Measurements from ENCODE around the gene RHPN2. TPM values are rescaled to one million over a fixed set of nuclear protein-coding genes. Genes with fewer than 3 reads are reported as not detected.
"Not testable (repeated sequence)": the region's sequence is repeated elsewhere in the genome, so short reads cannot be mapped to it uniquely, and the experiment has no call there.

The RHPN2 gene
- total and polyA plus RNA-seq, 2 of the 13 experiments (the other 11 are each of a cell fraction or from before 2014, with no cell fraction given) = 20.3 to 48.0 TPM

DNA sequence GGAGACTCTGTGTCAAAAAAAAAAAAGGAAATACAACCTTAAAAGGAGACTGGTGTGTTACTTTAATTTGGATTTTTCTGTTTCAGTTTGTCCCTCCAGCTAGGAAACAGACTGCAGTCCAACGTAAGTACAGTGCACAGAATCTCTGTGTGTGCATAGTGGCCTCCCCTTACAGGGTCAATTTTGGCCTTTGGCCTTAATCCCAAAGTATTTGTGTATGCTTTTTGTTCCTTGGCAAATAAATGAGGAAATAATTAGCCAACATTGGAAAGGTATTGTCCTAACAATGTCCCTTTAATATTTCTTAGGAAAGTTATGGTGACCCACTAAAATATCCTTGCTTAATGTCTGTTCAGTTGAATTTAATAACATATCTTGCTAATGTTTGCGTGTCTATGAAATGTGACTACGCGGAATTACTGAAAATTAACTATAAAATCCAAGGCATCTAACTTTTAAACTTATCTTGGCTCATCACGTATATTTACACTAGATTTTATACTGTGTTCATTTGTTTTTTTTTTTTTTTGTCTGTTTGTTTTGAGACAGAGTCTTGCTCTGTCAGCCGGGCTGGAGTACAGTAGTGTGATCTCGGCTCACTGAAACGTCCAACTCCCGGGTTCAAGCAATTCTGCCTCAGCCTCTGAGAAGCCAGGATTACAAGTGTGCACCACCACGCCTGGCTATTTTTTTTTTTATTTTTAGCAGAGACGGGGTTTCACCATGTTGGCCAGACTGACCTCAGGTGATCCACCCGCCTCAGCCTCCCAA is 39.0 kb downstream of the RHPN2 start (continued):
- peak; percentile 25 for TF ChIP-seq SKI (IDR thresholded peaks at IDR 0.05; ENCODE audit: partially characterized antibody)
- peak; percentile 28; the same call in 1 of the 2 replicates for TF ChIP-seq CEBPB (IDR thresholded peaks at IDR 0.05; ENCODE audit: borderline replicate concordance, low read depth, low read length)
- TF ChIP-seq, protein P1, sequence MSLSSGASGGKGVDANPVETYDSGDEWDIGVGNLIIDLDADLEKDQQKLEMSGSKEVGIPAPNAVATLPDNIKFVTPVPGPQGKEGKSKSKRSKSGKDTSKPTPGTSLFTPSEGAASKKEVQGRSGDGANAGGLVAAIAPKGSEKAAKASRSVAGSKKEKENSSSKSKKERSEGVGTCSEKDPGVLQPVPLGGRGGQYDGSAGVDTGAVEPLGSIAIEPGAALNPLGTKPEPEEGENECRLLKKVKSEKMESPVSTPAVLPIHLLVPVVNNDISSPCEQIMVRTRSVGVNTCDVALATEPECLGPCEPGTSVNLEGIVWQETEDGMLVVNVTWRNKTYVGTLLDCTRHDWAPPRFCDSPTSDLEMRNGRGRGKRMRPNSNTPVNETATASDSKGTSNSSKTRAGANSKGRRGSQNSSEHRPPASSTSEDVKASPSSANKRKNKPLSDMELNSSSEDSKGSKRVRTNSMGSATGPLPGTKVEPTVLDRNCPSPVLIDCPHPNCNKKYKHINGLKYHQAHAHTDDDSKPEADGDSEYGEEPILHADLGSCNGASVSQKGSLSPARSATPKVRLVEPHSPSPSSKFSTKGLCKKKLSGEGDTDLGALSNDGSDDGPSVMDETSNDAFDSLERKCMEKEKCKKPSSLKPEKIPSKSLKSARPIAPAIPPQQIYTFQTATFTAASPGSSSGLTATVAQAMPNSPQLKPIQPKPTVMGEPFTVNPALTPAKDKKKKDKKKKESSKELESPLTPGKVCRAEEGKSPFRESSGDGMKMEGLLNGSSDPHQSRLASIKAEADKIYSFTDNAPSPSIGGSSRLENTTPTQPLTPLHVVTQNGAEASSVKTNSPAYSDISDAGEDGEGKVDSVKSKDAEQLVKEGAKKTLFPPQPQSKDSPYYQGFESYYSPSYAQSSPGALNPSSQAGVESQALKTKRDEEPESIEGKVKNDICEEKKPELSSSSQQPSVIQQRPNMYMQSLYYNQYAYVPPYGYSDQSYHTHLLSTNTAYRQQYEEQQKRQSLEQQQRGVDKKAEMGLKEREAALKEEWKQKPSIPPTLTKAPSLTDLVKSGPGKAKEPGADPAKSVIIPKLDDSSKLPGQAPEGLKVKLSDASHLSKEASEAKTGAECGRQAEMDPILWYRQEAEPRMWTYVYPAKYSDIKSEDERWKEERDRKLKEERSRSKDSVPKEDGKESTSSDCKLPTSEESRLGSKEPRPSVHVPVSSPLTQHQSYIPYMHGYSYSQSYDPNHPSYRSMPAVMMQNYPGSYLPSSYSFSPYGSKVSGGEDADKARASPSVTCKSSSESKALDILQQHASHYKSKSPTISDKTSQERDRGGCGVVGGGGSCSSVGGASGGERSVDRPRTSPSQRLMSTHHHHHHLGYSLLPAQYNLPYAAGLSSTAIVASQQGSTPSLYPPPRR (CRISPR knock-in tag; IDR thresholded peaks at IDR 0.05; ENCODE audit: borderline replicate concordance) = peak; percentile 87
- TF ChIP-seq, protein P2, sequence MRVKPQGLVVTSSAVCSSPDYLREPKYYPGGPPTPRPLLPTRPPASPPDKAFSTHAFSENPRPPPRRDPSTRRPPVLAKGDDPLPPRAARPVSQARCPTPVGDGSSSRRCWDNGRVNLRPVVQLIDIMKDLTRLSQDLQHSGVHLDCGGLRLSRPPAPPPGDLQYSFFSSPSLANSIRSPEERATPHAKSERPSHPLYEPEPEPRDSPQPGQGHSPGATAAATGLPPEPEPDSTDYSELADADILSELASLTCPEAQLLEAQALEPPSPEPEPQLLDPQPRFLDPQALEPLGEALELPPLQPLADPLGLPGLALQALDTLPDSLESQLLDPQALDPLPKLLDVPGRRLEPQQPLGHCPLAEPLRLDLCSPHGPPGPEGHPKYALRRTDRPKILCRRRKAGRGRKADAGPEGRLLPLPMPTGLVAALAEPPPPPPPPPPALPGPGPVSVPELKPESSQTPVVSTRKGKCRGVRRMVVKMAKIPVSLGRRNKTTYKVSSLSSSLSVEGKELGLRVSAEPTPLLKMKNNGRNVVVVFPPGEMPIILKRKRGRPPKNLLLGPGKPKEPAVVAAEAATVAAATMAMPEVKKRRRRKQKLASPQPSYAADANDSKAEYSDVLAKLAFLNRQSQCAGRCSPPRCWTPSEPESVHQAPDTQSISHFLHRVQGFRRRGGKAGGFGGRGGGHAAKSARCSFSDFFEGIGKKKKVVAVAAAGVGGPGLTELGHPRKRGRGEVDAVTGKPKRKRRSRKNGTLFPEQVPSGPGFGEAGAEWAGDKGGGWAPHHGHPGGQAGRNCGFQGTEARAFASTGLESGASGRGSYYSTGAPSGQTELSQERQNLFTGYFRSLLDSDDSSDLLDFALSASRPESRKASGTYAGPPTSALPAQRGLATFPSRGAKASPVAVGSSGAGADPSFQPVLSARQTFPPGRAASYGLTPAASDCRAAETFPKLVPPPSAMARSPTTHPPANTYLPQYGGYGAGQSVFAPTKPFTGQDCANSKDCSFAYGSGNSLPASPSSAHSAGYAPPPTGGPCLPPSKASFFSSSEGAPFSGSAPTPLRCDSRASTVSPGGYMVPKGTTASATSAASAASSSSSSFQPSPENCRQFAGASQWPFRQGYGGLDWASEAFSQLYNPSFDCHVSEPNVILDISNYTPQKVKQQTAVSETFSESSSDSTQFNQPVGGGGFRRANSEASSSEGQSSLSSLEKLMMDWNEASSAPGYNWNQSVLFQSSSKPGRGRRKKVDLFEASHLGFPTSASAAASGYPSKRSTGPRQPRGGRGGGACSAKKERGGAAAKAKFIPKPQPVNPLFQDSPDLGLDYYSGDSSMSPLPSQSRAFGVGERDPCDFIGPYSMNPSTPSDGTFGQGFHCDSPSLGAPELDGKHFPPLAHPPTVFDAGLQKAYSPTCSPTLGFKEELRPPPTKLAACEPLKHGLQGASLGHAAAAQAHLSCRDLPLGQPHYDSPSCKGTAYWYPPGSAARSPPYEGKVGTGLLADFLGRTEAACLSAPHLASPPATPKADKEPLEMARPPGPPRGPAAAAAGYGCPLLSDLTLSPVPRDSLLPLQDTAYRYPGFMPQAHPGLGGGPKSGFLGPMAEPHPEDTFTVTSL (CRISPR knock-in tag; IDR thresholded peaks at IDR 0.05; ENCODE audit: borderline replicate concordance) = peak; percentile 61; the same call in 1 of the 2 replicates
- not testable (repeated sequence) for TF ChIP-seq CREB1 (IDR thresholded peaks at IDR 0.05); ATF7 (CRISPR knock-in tag; IDR thresholded peaks at IDR 0.05); CREM (CRISPR knock-in tag; IDR thresholded peaks at IDR 0.05)
- TF ChIP-seq CREB1 (CRISPR knock-in tag; IDR thresholded peaks at IDR 0.05) = peak; percentile 46; the same call in 1 of the 2 replicates
- 0 out of 2 replicates have a peak, but pooled peaks have one; percentile 3 for TF ChIP-seq ATF7 (IDR thresholded peaks at IDR 0.05)
- TF ChIP-seq TBX3 (IDR thresholded peaks at IDR 0.05; ENCODE audit: borderline replicate concordance) = peak; percentile 53; the same call in 1 of the 2 replicates
- TF ChIP-seq, protein P3, sequence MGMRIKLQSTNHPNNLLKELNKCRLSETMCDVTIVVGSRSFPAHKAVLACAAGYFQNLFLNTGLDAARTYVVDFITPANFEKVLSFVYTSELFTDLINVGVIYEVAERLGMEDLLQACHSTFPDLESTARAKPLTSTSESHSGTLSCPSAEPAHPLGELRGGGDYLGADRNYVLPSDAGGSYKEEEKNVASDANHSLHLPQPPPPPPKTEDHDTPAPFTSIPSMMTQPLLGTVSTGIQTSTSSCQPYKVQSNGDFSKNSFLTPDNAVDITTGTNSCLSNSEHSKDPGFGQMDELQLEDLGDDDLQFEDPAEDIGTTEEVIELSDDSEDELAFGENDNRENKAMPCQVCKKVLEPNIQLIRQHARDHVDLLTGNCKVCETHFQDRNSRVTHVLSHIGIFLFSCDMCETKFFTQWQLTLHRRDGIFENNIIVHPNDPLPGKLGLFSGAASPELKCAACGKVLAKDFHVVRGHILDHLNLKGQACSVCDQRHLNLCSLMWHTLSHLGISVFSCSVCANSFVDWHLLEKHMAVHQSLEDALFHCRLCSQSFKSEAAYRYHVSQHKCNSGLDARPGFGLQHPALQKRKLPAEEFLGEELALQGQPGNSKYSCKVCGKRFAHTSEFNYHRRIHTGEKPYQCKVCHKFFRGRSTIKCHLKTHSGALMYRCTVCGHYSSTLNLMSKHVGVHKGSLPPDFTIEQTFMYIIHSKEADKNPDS (CRISPR knock-in tag; IDR thresholded peaks at IDR 0.05) = 0 out of 2 replicates have a peak, but pooled peaks have one; percentile 74
- peak; percentile 49; the same call in 1 of the 2 replicates for TF ChIP-seq SALL1 (CRISPR knock-in tag; IDR thresholded peaks at IDR 0.05)
- TF ChIP-seq NCOR1 (IDR thresholded peaks at IDR 0.05; ENCODE audit: borderline replicate concordance, low read length) = peak; percentile 80; the same call in 1 of the 2 replicates
- TF ChIP-seq BCL6 (CRISPR knock-in tag; IDR thresholded peaks at IDR 0.05) = peak; percentile 79
- 0 out of 2 replicates have a peak, but pooled peaks have one; percentile 36 for TF ChIP-seq ZNF816 (CRISPR knock-in tag; IDR thresholded peaks at IDR 0.05; ENCODE audit: borderline replicate concordance)
- TF ChIP-seq CREM (IDR thresholded peaks at IDR 0.05) = peak; percentile 50; the same call in 1 of the 2 replicates
- peak; percentile 94 for TF ChIP-seq PPARG (CRISPR knock-in tag; conservative IDR thresholded peaks at IDR 0.05)

Data from HepG2 (cell line).